Gastroesophageal sphincter (tissue), 4 donors: ENCODE results near the gene ZNF211. TPM values are rescaled to one million over a fixed set of nuclear protein-coding genes. Genes with fewer than 3 reads are reported as not detected.

Experiments
- ATAC-seq: fragments of 150-250 bp; one replicate; pipeline ENCODE4 v1.9.1; 2016; ENCODE audit warnings: mild to moderate bottlenecking, moderate library complexity
- H3K27ac ChIP-seq, 4 donors: fragments of 200-600 bp; sonication (generic) in 3 of 4; 1 replicate in 3 of 4; 2 replicates in 1 of 4; pipeline ENCODE4 v1.5.1; 2016 to 2019
- H3K27me3 ChIP-seq: fragments of 200-600 bp; sonication (generic); one replicate; pipeline ENCODE4 v1.5.1; 2019
- H3K36me3 ChIP-seq, 2 donors: fragments of 200-600 bp; sonication (generic); one replicate each; pipeline ENCODE4 v1.5.1; 2019; ENCODE audit warnings: control low read depth in 1 of 2
- H3K4me1 ChIP-seq, 3 donors: fragments of 200-600 bp; sonication (generic); 1 replicate in 2 of 3; 2 replicates in 1 of 3; pipeline ENCODE4 v1.5.1; 2016 to 2019; ENCODE audit warnings: control low read depth in 2 of 3
- H3K4me3 ChIP-seq, 2 donors: fragments of 200-600 bp; sonication (generic); one replicate each; pipeline ENCODE4 v1.5.1; 2019; ENCODE audit warnings: mild to moderate bottlenecking in 1 of 2, moderate library complexity in 1 of 2
- H3K9me3 ChIP-seq, 3 donors: fragments of 200-600 bp; sonication (generic); one replicate each; pipeline ENCODE4 v1.5.1; 2017 to 2019; ENCODE audit warnings: control low read depth in 2 of 3
- EP300 ChIP-seq: sonication (generic); formaldehyde crosslinking; IDR thresholded peaks from one replicate; pipeline ENCODE4 v1.6.1; 2017; ENCODE audit warnings: antibody characterized with exemption, mild to moderate bottlenecking
- POLR2A ChIP-seq, 2 donors: fragments of 450-650 bp; IDR thresholded peaks; one replicate each; pipeline ENCODE4 v1.6.1; 2017; ENCODE audit warnings: antibody characterized with exemption in 2 of 2, mild to moderate bottlenecking in 2 of 2, moderate library complexity in 1 of 2
- POLR2AphosphoS5 ChIP-seq: sonication (generic); formaldehyde crosslinking; IDR thresholded peaks from one replicate; pipeline ENCODE4 v1.6.1; 2017; ENCODE audit warnings: antibody characterized with exemption
- WGBS, 2 donors: methylation state at CpG; one replicate each; pipeline ENCODE4 v1.1.5; 2018; ENCODE audit warnings: low coverage in 1 of 2; 5-methylcytosine and 5-hydroxymethylcytosine counted together
- total RNA-seq, 4 donors: library from RNA; depleted of rRNA; stranded (reverse); fragments of >200 nt; gene quantifications; one replicate each; pipeline ENCODE4 v1.1.0, GENCODE V29; 2016
- TF ChIP-seq, protein P1 (sequence below), 4 experiments: fragments of 200-600 bp in 2 of 4; fragments of 450-650 bp in 2 of 4; sonication (generic) in 1 of 4; IDR thresholded peaks; one replicate each; pipeline ENCODE4 v1.5.1; 2017 to 2019; ENCODE audit warnings: antibody characterized with exemption in 4 of 4, mild to moderate bottlenecking in 2 of 4, moderate library complexity in 2 of 4

ZNF211 gene
- total RNA-seq, result 10 to 100 TPM in 3 of 4 donors, 1 to 10 TPM in 1; 8.3 to 16.8 (median 15.3) TPM

DNA sequence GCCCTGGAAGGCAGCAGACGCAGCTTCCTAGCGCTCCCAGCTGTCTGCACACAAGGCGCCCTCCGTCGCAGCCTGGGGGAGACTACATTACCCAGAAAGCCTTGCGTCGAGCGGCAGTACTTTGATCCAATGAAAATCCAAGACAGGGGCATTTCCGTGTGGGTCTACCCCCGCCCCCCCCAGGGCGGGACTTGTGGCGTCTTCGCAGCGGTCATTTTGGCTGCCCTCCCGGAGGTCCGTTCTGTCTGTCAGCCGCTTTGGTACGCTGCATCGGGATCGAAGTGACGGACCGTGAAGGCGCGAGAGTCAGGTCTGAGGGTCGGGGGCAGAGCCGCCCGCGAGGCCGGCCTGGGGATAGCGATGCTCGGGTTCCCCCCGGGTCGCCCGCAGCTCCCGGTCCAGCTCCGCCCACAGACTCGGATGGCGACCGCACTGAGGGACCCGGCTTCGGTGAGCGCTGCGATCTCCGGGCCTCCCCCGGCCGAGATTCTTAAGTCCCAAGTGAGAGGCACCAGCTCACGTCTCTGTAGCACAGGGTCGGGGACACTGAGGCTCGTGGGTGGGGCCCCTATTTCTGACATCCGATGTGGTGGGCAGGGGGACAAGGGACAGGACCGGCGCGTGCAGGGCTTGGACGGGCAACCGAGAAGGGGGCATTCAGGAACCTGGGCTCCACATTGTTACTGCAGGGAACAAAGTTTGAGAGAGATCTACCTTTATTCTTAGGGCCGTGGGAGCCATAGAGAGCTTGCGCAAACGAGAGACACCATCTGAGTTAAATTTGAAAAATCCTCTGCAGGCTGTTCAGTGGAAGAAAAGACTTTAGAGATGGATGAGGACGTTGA is at the start of gene ZNF211:
Gene ZNF211 (plus strand): TSS at position 182 of the 845 bp plus-strand sequence. CDS start 179 bp downstream, at position 361.
- peak within 1 kb of the TSS; percentile 66 to 88 for H3K4me3 ChIP-seq
- WGBS, 2 donors, result 0% methylated on average over 1 to 9 of the region's 59 CpGs
- H3K27ac ChIP-seq, result peak within 1 kb of the TSS; percentile 70 to 91 (median 88)
- H3K4me1 ChIP-seq, result peaks cover 0 to 16% (median 5%) of the 10 kb centered on the region in 3 donors
- peaks cover 0 to 49% (median 2%) of the 10 kb centered on the region in 3 donors for H3K9me3 ChIP-seq
- H3K27me3 ChIP-seq, result no peaks in the 10 kb centered on the region
- no peak for TF ChIP-seq EP300
- TF ChIP-seq, protein P1, sequence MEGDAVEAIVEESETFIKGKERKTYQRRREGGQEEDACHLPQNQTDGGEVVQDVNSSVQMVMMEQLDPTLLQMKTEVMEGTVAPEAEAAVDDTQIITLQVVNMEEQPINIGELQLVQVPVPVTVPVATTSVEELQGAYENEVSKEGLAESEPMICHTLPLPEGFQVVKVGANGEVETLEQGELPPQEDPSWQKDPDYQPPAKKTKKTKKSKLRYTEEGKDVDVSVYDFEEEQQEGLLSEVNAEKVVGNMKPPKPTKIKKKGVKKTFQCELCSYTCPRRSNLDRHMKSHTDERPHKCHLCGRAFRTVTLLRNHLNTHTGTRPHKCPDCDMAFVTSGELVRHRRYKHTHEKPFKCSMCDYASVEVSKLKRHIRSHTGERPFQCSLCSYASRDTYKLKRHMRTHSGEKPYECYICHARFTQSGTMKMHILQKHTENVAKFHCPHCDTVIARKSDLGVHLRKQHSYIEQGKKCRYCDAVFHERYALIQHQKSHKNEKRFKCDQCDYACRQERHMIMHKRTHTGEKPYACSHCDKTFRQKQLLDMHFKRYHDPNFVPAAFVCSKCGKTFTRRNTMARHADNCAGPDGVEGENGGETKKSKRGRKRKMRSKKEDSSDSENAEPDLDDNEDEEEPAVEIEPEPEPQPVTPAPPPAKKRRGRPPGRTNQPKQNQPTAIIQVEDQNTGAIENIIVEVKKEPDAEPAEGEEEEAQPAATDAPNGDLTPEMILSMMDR (IDR thresholded peaks at IDR 0.05), result peak in 1 of 4 experiments; percentile 32
- peak; percentile 77 for TF ChIP-seq POLR2AphosphoS5
- peak in 1 of 2 donors; percentile 22 for TF ChIP-seq POLR2A (IDR thresholded peaks at IDR 0.05)
- peak; percentile 100 for ATAC-seq
- H3K36me3 ChIP-seq, result peaks cover 0 to 51% of the 10 kb centered on the region in 2 donors

DNA sequence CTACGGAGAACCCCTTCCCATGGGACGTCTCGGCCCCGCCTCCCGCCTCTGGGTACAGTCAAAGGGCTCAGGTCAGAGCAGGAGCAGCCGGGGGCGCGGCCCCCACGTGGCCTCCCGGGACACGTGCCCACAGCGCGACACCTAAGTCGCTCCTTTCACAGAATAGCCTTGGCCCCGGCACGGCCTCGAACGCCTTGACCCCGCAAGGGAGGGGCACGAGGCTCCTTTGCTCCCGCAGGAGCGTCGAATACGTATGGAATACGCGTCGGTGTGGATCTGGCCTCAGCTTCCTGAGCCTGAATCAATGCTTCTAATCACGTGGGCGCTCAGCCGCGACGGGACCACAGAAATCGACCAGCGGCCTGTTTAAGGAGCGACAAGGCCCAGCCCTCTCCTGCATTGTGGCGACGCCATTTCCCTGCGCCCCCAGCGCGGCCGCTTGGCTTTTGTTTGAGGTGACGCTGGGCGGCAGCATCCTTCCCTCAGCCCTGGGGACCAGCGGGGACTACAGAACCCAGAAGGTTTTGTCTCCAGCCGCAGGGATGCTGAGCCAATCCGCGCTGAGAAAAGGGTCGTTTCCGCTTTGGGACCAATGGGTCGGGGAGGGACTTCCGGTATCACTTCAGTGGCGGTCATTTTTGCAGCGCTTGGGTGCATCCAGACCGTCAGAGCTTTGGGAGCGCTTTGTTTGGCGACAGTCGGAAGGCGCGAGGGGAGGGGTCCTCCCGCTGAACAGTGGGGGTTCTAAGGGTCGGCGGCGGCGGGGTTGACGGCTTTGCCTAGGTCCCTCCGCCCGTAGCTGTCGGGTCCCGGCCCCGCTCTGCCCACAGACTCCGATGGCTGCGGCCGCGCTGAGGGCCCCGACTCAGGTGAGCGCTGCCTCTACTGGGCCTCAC is 49.2 kb upstream of the ZNF211 start, which contains the start of gene ZIK1:
Gene ZIK1 (plus strand): TSS at position 625 of the 896 bp plus-strand sequence. CDS start 212 bp downstream, at position 837.
- Histone ChIP-seq H3K4me1 (peaks cover 0 to 24% (median 13%) of the 10 kb centered on the region in 3 donors), H3K36me3 (peaks cover 0 to 38% of the 10 kb centered on the region in 2 donors), H3K27me3 (no peaks in the 10 kb centered on the region), H3K4me3 (peak within 1 kb of the TSS; percentile 53 to 71), H3K9me3 (peaks cover 0 to 46% (median 4%) of the 10 kb centered on the region in 3 donors), H3K27ac (peak within 1 kb of the TSS in 3 of 4 donors; percentile 52 to 66 (median 64))
- TF ChIP-seq POLR2AphosphoS5 (no peak), POLR2A (IDR thresholded peaks at IDR 0.05) (peak in 1 of 2 donors; percentile 5)
- TF ChIP-seq, protein P1 (IDR thresholded peaks at IDR 0.05), result peak in 1 of 4 experiments; percentile 36
- WGBS, 2 donors, result 0% methylated on average over 1 of the region's 76 CpGs; no CpG with 5 or more reads in 1 of the 2 donors
- ATAC-seq, result peak; percentile 93

DNA sequence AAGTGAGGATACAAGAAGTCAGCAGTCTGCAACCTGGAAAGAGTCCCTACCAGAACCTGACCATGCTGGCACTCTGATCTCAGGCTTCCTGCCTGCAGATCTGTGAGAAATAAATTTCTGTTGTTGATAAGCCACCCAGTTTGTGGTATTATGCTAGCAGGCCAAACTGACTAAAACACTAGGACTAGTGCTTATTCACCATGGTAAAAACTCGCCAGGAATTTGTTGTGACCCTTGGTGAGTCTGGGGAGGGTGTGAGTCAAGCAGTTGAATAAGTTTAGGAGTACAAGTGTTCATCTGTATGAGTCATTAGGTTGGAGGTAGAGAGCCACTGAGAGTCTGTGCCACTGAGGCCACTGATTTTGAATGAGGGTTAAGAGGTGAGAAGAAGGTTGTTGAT is 45.4 kb upstream of the ZNF211 start:
- ATAC-seq, result no peak
- Histone ChIP-seq H3K27me3 (no peaks in the 10 kb centered on the region), H3K4me3 (no peak overlapping the region), H3K9me3 (peaks cover 3 to 84% (median 4%) of the 10 kb centered on the region in 3 donors), H3K4me1 (peaks cover 0 to 20% (median 10%) of the 10 kb centered on the region in 3 donors), H3K27ac (no peak overlapping the region), H3K36me3 (peaks cover 13 to 71% of the 10 kb centered on the region in 2 donors)
- TF ChIP-seq POLR2A (IDR thresholded peaks at IDR 0.05) (no peak), EP300 (no peak), POLR2AphosphoS5 (no peak)
- TF ChIP-seq, protein P1 (IDR thresholded peaks at IDR 0.05), result no peak
- 100% methylated on average over 1 of the region's 1 CpG for WGBS, 2 donors

DNA sequence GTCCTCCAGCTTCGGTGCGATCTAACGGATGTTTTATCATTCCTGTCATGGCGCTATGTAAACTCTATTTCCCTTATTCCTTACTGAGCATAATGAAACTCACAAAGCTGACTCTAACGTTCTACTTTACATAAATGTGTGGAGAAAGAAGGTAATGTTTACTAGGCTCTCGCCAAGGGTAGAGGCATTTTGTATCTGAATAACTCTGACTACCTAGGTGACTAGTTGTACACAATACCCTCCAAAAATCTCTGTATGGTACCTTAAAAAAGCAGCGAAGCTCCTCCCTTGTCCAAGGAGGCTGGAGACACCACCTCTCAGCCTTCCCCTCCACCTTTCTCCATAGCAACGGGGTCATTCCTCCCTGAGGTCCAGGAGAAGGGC is 33.6 kb upstream of the ZNF211 start:
- WGBS, 2 donors, result 45 to 67% methylated on average over 6 of the region's 8 CpGs
- peak overlapping the region in 3 of 4 donors; percentile 9 to 69 (median 68) for H3K27ac ChIP-seq

More for the DNA sequence above, 33.6 kb upstream of the ZNF211 start:
- peaks cover 2 to 21% (median 7%) of the 10 kb centered on the region in 3 donors for H3K4me1 ChIP-seq
- H3K9me3 ChIP-seq, result peaks cover 0 to 35% (median 0%) of the 10 kb centered on the region in 3 donors
- no peaks in the 10 kb centered on the region for H3K27me3 ChIP-seq
- TF ChIP-seq POLR2A (IDR thresholded peaks at IDR 0.05) (no peak), EP300 (no peak), POLR2AphosphoS5 (no peak)
- TF ChIP-seq, protein P1 (IDR thresholded peaks at IDR 0.05), result no peak
- ATAC-seq, result no peak
- H3K4me3 ChIP-seq, result peak overlapping the region; percentile 82 to 90
- peaks cover 0 to 27% of the 10 kb centered on the region in 2 donors for H3K36me3 ChIP-seq
